Measurements from ENCODE around the gene KLHL6. TPM values are rescaled to one million over a fixed set of nuclear protein-coding genes. Genes with fewer than 3 reads are reported as not detected.
"Not testable (repeated sequence)": the region's sequence is repeated elsewhere in the genome, so short reads cannot be mapped to it uniquely, and the experiment has no call there.

The KLHL6 gene
- total RNA-seq, result 35.1 and 36.0 TPM in 2 replicates

- intact Hi-C loops (cut with micrococcal nuclease), result loop anchor here (1.0 to 10.0 kb wide), 18 partner anchors 14 to 1259 kb away; partner anchors contain the start of genes ABCC5, ATP11B, EIF4G1 and KLHL24
These were observed at the start of gene KLHL6 for GRCh38 chr3:183555541-183556081. KLHL6 (minus strand) TSS chr3:183555706; CDS start chr3:183555653, 53 bp downstream.

- intact Hi-C loops (cut with micrococcal nuclease), result no loop called here
These were observed 42.5 kb upstream of the KLHL6 start for GRCh38 chr3:183597959-183598358.

- intact Hi-C loops (cut with micrococcal nuclease), result no loop called here
These were observed 39.1 kb upstream of the KLHL6 start for GRCh38 chr3:183594636-183595035.

- intact Hi-C loops (cut with micrococcal nuclease), result loop anchor here (1.0 kb wide), 1 partner anchor 124 kb away; no protein-coding TSS in a partner anchor
These were observed 37.3 kb upstream of the KLHL6 start for GRCh38 chr3:183592821-183593220.

- intact Hi-C loops (cut with micrococcal nuclease), result loop anchor here (1.0 kb wide), 2 partner anchors 37 to 123 kb away; partner anchors contain the start of gene KLHL6
These were observed 36.5 kb upstream of the KLHL6 start for GRCh38 chr3:183591881-183592521.

- intact Hi-C loops (cut with micrococcal nuclease), result no loop called here
These were observed 34.9 kb upstream of the KLHL6 start for GRCh38 chr3:183590442-183590841.

GRCh38 chr3:183587336-183587735 lies 31.8 kb upstream of the KLHL6 start:
- intact Hi-C loops (cut with micrococcal nuclease), result loop anchor here (2.0 kb wide), 3 partner anchors 33 to 71 kb away; partner anchors contain the start of gene KLHL6

- intact Hi-C loops (cut with micrococcal nuclease), result loop anchor here (2.0 kb wide), 3 partner anchors 32 to 70 kb away; partner anchors contain the start of gene KLHL6
These were observed 31.0 kb upstream of the KLHL6 start for GRCh38 chr3:183586477-183586876.

GRCh38 chr3:183584914-183585280 lies 29.4 kb upstream of the KLHL6 start:
- intact Hi-C loops (cut with micrococcal nuclease), result no loop called here

- intact Hi-C loops (cut with micrococcal nuclease), result no loop called here
These were observed 28.9 kb upstream of the KLHL6 start for GRCh38 chr3:183584246-183584913.

GRCh38 chr3:183583331-183584245 lies 28.1 kb upstream of the KLHL6 start:
- intact Hi-C loops (cut with micrococcal nuclease), result no loop called here

- intact Hi-C loops (cut with micrococcal nuclease), result no loop called here
These were observed 26.7 kb upstream of the KLHL6 start for GRCh38 chr3:183582161-183582560.

- intact Hi-C loops (cut with micrococcal nuclease), result no loop called here
These were observed 26.1 kb upstream of the KLHL6 start for GRCh38 chr3:183581496-183582155.

GRCh38 chr3:183579967-183580900 lies 24.7 kb upstream of the KLHL6 start:
- intact Hi-C loops (cut with micrococcal nuclease), result no loop called here

- intact Hi-C loops (cut with micrococcal nuclease), result no loop called here
These were observed 22.7 kb upstream of the KLHL6 start for GRCh38 chr3:183578179-183578578.

GRCh38 chr3:183577346-183577745 lies 21.8 kb upstream of the KLHL6 start:
- intact Hi-C loops (cut with micrococcal nuclease), result no loop called here

- intact Hi-C loops (cut with micrococcal nuclease), result no loop called here
These were observed 21.1 kb upstream of the KLHL6 start for GRCh38 chr3:183576487-183577107.

GRCh38 chr3:183572935-183573334 lies 17.4 kb upstream of the KLHL6 start:
- intact Hi-C loops (cut with micrococcal nuclease), result no loop called here

GRCh38 chr3:183570191-183570590 lies 14.7 kb upstream of the KLHL6 start:
- intact Hi-C loops (cut with micrococcal nuclease), result not testable (repeated sequence)

Data from T-helper 1 cell treated with Interleukin-12 subunit alpha and Interleukin-12 subunit beta and Interleukin-4 antibody, amounts not matched to agents 30 ng/mL and 1 ng/mL, for 36 hours (primary cell).